Stimulated activated CD8-positive, alpha-beta memory T cell treated with anti-CD3 and anti-CD28 coated beads, Interleukin-15, amount 100 ng/mL, for 48 hours (primary cell): ENCODE data around the gene SLC25A33.
"Not testable (repeated sequence)": the region's sequence is repeated elsewhere in the genome, so short reads cannot be mapped to it uniquely, and the experiment has no call there.

Source experiments
- DNase-seq, 2 donors: peaks; one replicate each; pipeline ENCODE4 v3.0.0-alpha.2; 2020; ENCODE audit warnings: low read depth in 2 of 2

SLC25A33 gene

GRCh38 chr1:9539165-9539828 is at the start of gene SLC25A33:
Gene SLC25A33 (plus strand): TSS chr1:9539465. CDS start chr1:9539692, 227 bp downstream.
- peak; percentile 94 to 95 for DNase-seq

GRCh38 chr1:9490605-9491339 is 48.5 kb upstream of the SLC25A33 start:
- DNase-seq, result peak; percentile 64

- DNase-seq, result no peak
These were observed 45.9 kb upstream of the SLC25A33 start for GRCh38 chr1:9493326-9493725.

GRCh38 chr1:9494936-9495758 is 44.1 kb upstream of the SLC25A33 start:
- peak; percentile 50 to 57 for DNase-seq

GRCh38 chr1:9495854-9496374 is 43.4 kb upstream of the SLC25A33 start:
- DNase-seq, result no peak

GRCh38 chr1:9500756-9501754 is 38.2 kb upstream of the SLC25A33 start:
- DNase-seq, result no peak

GRCh38 chr1:9503001-9503675 is 36.1 kb upstream of the SLC25A33 start:
- no peak for DNase-seq

GRCh38 chr1:9505143-9505542 is 34.1 kb upstream of the SLC25A33 start:
- DNase-seq, result no peak

- DNase-seq, result no peak
These were observed 32.4 kb upstream of the SLC25A33 start for GRCh38 chr1:9506901-9507300.

- DNase-seq, result no peak
These were observed 29.1 kb upstream of the SLC25A33 start for GRCh38 chr1:9510130-9510529.

- DNase-seq, result not testable (repeated sequence)
These were observed 23.7 kb upstream of the SLC25A33 start for GRCh38 chr1:9515550-9515949.

- no peak for DNase-seq
These were observed 20.7 kb upstream of the SLC25A33 start for GRCh38 chr1:9518454-9518998.

- DNase-seq, result no peak
These were observed 18.9 kb upstream of the SLC25A33 start for GRCh38 chr1:9520411-9520810.

- DNase-seq, result no peak
These were observed 10.1 kb upstream of the SLC25A33 start for GRCh38 chr1:9529190-9529589.

- DNase-seq, result no peak
These were observed 8.9 kb upstream of the SLC25A33 start for GRCh38 chr1:9530320-9530719.

GRCh38 chr1:9534953-9535352 is 4.3 kb upstream of the SLC25A33 start:
- DNase-seq, result no peak

- no peak for DNase-seq
These were observed 3.0 kb upstream of the SLC25A33 start for GRCh38 chr1:9536301-9536700.

GRCh38 chr1:9537863-9538668 is 1.2 kb upstream of the SLC25A33 start:
- no peak for DNase-seq

GRCh38 chr1:9538669-9539164 is 548 bp upstream of the SLC25A33 start:
- no peak for DNase-seq
